ENCODE data around the gene DYNLT4. TPM values are rescaled to one million over a fixed set of nuclear protein-coding genes. Genes with fewer than 3 reads are reported as not detected.

DYNLT4 gene
- polyA plus RNA-seq, 1 donor (not counting 4 experiments of a cell fraction or from before 2014, with no cell fraction given): not detected

DNA sequence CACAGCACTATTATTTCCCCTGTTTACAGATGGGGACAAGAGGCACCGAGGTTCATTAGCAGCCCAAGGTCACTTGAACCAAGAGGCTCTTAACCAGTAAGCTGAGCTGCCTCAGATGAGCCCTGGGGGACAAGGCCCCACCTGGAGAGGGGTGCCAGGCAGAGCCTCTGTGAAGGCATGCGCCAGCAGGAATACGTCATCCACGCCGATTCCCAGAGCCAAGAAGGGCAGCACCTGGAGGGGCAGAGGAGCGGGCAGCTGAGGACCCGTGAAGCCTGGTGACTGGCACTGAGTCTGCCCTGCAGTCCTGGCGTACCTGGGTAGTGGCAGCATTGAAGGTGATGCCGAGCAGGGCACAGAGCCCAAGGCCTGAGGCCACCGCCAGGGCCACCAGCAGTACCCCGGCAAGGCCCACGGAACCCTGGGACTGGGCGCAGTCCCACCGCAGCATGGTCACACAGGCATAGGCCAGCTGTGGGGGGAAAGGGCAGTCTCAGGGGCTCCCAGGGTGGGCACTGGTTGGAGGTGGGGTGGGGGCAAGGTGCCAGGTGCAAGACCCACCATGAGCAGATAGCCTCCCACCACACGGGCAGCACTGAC is 21.8 kb upstream of the DYNLT4 start:
- no peak for DNase-seq (ENCODE audit: low read depth, low spot score)
- Histone ChIP-seq H3K4me3 (ENCODE audit: control insufficient read depth in 2 of 3, extremely low read depth in 1 of 3, insufficient read depth in 2 of 3, low read depth in 1 of 3, low read length in 3 of 3) (no peak overlapping the region), H4K20me1 (ENCODE audit: control insufficient read depth, extremely low read depth, insufficient read depth, low read length) (no peaks in the 10 kb centered on the region)

GRCh38 chr1:44828003-44828651 is 21.0 kb upstream of the DYNLT4 start:
- Histone ChIP-seq H3K27me3 (ENCODE audit: control insufficient read depth, extremely low read depth, insufficient read depth, low read length) (peaks cover 3% of the 10 kb centered on the region), H3K79me2 (ENCODE audit: control insufficient read depth, insufficient read depth, low read length) (no peaks in the 10 kb centered on the region), H3K9ac (ENCODE audit: control insufficient read depth, extremely low read depth, insufficient read depth, low read length) (no peak overlapping the region), H3K4me2 (ENCODE audit: control insufficient read depth, extremely low read depth, insufficient read depth, low read depth, low read length) (no peak overlapping the region), H3K9me3 (ENCODE audit: control insufficient read depth, low read depth, low read length) (no peaks in the 10 kb centered on the region), H3K36me3 (ENCODE audit: control insufficient read depth in 2 of 2, extremely low read depth in 1 of 2, insufficient read depth in 2 of 2, low read length in 2 of 2) (no peaks in the 10 kb centered on the region), H3K27ac (ENCODE audit: control insufficient read depth, insufficient read depth, low read length) (no peak overlapping the region), H3K4me3 (ENCODE audit: control insufficient read depth in 2 of 3, extremely low read depth in 1 of 3, insufficient read depth in 2 of 3, low read depth in 1 of 3, low read length in 3 of 3) (no peak overlapping the region), H3K4me1 (ENCODE audit: control insufficient read depth, extremely low read depth, insufficient read depth, low read length) (no peaks in the 10 kb centered on the region), H3K9me1 (ENCODE audit: control insufficient read depth, extremely low read depth, insufficient read depth, low read length) (no peaks in the 10 kb centered on the region), H2AFZ (ENCODE audit: control insufficient read depth, low read length) (no peak overlapping the region), H4K20me1 (ENCODE audit: control insufficient read depth, extremely low read depth, insufficient read depth, low read length) (no peaks in the 10 kb centered on the region)
- DNase-seq (ENCODE audit: low read depth, low spot score) (no peak), FAIRE-seq (no peak)
- TF ChIP-seq EZH2 (IDR thresholded peaks at IDR 0.05; ENCODE audit: low read length) (no peak), CTCF (optimal IDR thresholded peaks at IDR 0.05 in 1 of 3, IDR thresholded peaks at IDR 0.05 in 1 of 3, conservative IDR thresholded peaks at IDR 0.05 in 1 of 3; ENCODE audit: extremely low read depth in 1 of 3, insufficient read depth in 2 of 3, low read length in 3 of 3) (no peak)
- dilution Hi-C loops (cut with MboI; ENCODE audit: extremely low pct_ligation_motif_present, low sequenced_read_pairs): no loop called here

More for the DNA sequence above, 21.8 kb upstream of the DYNLT4 start:
- H3K79me2 ChIP-seq (ENCODE audit: control insufficient read depth, insufficient read depth, low read length): no peaks in the 10 kb centered on the region
- H3K4me2 ChIP-seq (ENCODE audit: control insufficient read depth, extremely low read depth, insufficient read depth, low read depth, low read length): no peak overlapping the region
- peaks cover 3% of the 10 kb centered on the region for H3K27me3 ChIP-seq (ENCODE audit: control insufficient read depth, extremely low read depth, insufficient read depth, low read length)
- H3K4me1 ChIP-seq (ENCODE audit: control insufficient read depth, extremely low read depth, insufficient read depth, low read length): no peaks in the 10 kb centered on the region
- no peaks in the 10 kb centered on the region for H3K9me3 ChIP-seq (ENCODE audit: control insufficient read depth, low read depth, low read length)
- no peak for FAIRE-seq
- H3K9me1 ChIP-seq (ENCODE audit: control insufficient read depth, extremely low read depth, insufficient read depth, low read length): no peaks in the 10 kb centered on the region
- no peak for TF ChIP-seq EZH2 (IDR thresholded peaks at IDR 0.05; ENCODE audit: low read length)
- TF ChIP-seq CTCF (optimal IDR thresholded peaks at IDR 0.05 in 1 of 3, IDR thresholded peaks at IDR 0.05 in 1 of 3, conservative IDR thresholded peaks at IDR 0.05 in 1 of 3; ENCODE audit: extremely low read depth in 1 of 3, insufficient read depth in 2 of 3, low read length in 3 of 3): no peak
- no peaks in the 10 kb centered on the region for H3K36me3 ChIP-seq (ENCODE audit: control insufficient read depth in 2 of 2, extremely low read depth in 1 of 2, insufficient read depth in 2 of 2, low read length in 2 of 2)
- H2AFZ ChIP-seq (ENCODE audit: control insufficient read depth, low read length): no peak overlapping the region
- H3K27ac ChIP-seq (ENCODE audit: control insufficient read depth, insufficient read depth, low read length): no peak overlapping the region
- H3K9ac ChIP-seq (ENCODE audit: control insufficient read depth, extremely low read depth, insufficient read depth, low read length): no peak overlapping the region
- dilution Hi-C loops (cut with MboI; ENCODE audit: extremely low pct_ligation_motif_present, low sequenced_read_pairs): no loop called here
